OCI-LY7 (cell line): ENCODE results near the gene NF1.

Source experiments
- EZH2phosphoT487 ChIP-seq: fragments of 200-600 bp; sonication (generic); IDR thresholded peaks from 2 replicates; pipeline ENCODE4 v1.6.1; 2018; ENCODE audit warnings: low read depth, borderline replicate concordance, mild to moderate bottlenecking, mixed run types, antibody characterized with exemption, low read length, moderate library complexity, mixed read lengths
- TF ChIP-seq, protein P1 (sequence below): fragments of 200-600 bp; sonication (generic); conservative IDR thresholded peaks from 2 replicates; pipeline ENCODE4 v1.5.1; 2014; ENCODE audit warnings: mild to moderate bottlenecking, antibody characterized with exemption, low read length, moderate library complexity, mixed read lengths

- TF ChIP-seq, protein P1, sequence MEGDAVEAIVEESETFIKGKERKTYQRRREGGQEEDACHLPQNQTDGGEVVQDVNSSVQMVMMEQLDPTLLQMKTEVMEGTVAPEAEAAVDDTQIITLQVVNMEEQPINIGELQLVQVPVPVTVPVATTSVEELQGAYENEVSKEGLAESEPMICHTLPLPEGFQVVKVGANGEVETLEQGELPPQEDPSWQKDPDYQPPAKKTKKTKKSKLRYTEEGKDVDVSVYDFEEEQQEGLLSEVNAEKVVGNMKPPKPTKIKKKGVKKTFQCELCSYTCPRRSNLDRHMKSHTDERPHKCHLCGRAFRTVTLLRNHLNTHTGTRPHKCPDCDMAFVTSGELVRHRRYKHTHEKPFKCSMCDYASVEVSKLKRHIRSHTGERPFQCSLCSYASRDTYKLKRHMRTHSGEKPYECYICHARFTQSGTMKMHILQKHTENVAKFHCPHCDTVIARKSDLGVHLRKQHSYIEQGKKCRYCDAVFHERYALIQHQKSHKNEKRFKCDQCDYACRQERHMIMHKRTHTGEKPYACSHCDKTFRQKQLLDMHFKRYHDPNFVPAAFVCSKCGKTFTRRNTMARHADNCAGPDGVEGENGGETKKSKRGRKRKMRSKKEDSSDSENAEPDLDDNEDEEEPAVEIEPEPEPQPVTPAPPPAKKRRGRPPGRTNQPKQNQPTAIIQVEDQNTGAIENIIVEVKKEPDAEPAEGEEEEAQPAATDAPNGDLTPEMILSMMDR = no peak
- TF ChIP-seq EZH2phosphoT487 = no peak
Measured at GRCh38 chr17:31130286-31131224, 35.8 kb downstream of the NF1 start.
